GM12878 (cell line): ENCODE data around the gene ZNF513. TPM values are rescaled to one million over a fixed set of nuclear protein-coding genes. Genes with fewer than 3 reads are reported as not detected.
A peak's percentile ranks its signal among the peaks of the same experiment; 100 is the strongest.

ENCODE experiments used
- BCL11A ChIP-seq: IDR thresholded peaks from 2 replicates; pipeline ENCODE4 v1.6.1; 2011; ENCODE audit warnings: low read depth, low read length
- BRCA1 ChIP-seq: IDR thresholded peaks from 2 replicates; pipeline ENCODE4 v1.6.1; 2011; ENCODE audit warnings: low read depth, low read length, improper control_type of control experiment
- CTCF ChIP-seq, 3 experiments: IDR thresholded peaks in 2 of 3; conservative IDR thresholded peaks in 1 of 3; 2 replicates each; pipeline ENCODE4 v1.5.1; 2011; ENCODE audit warnings: low read depth in 3 of 3, low read length in 3 of 3, mild to moderate bottlenecking in 3 of 3, control low read depth in 2 of 3, moderate library complexity in 2 of 3, inconsistent platforms in 1 of 3, mixed read lengths in 1 of 3; ENCODE audit not compliant: control insufficient read depth in 2 of 3, insufficient read depth in 1 of 3; ENCODE audit errors: extremely low read depth in 1 of 3
- CUX1 ChIP-seq: IDR thresholded peaks from 2 replicates; pipeline ENCODE4 v1.6.1; 2012; ENCODE audit warnings: improper control_type of control experiment, low read depth, low read length; ENCODE audit not compliant: insufficient replicate concordance
- FOXK2 ChIP-seq: fragments of 450-650 bp; IDR thresholded peaks from 2 replicates; pipeline ENCODE4 v1.6.1; 2017; ENCODE audit warnings: mild to moderate bottlenecking, moderate library complexity
- NFIC ChIP-seq: IDR thresholded peaks from 2 replicates; pipeline ENCODE4 v1.6.1; 2012; ENCODE audit warnings: low read depth, mild to moderate bottlenecking, inconsistent platforms, low read length, moderate library complexity
- POLR2A ChIP-seq: IDR thresholded peaks from 2 replicates; pipeline ENCODE4 v1.6.1; 2011; ENCODE audit warnings: low read depth, mild to moderate bottlenecking, low read length
- SMC3 ChIP-seq: IDR thresholded peaks from 2 replicates; pipeline ENCODE4 v1.6.1; 2011; ENCODE audit warnings: low read length, improper control_type of control experiment, borderline replicate concordance
- STAT1 ChIP-seq: fragments of 450-650 bp; conservative IDR thresholded peaks from 2 replicates; pipeline ENCODE4 v1.6.1; 2014; ENCODE audit warnings: antibody characterized with exemption, mild to moderate bottlenecking
- YY1 ChIP-seq: IDR thresholded peaks from 2 replicates; pipeline ENCODE4 v1.6.1; 2011; ENCODE audit warnings: low read depth, mild to moderate bottlenecking, low read length
- ZNF592 ChIP-seq: fragments of 450-650 bp; IDR thresholded peaks from 2 replicates; pipeline ENCODE4 v1.6.1; 2017; ENCODE audit warnings: mild to moderate bottlenecking, moderate library complexity
- ZNF687 ChIP-seq: fragments of 450-650 bp; IDR thresholded peaks from 2 replicates; pipeline ENCODE4 v1.6.1; 2017; ENCODE audit warnings: mild to moderate bottlenecking, moderate library complexity
- ZZZ3 ChIP-seq: IDR thresholded peaks from 2 replicates; pipeline ENCODE4 v1.6.1; 2011; ENCODE audit warnings: low read depth; ENCODE audit not compliant: control insufficient read depth, insufficient read length
- polyA plus RNA-seq, 11 experiments: library from polyadenylated mRNA; depleted of rRNA in 4 of 11; unstranded in 6 of 11; stranded (reverse) in 5 of 11; fragments of >200 nt; fragmentation: Nextera tagmentation in 4 of 11; fragmentation: Illumina TruSeq in 1 of 11; extraction: Ambion mirVana in 4 of 11; extraction: Trizol in 1 of 11; gene quantifications; 1 replicate in 1 of 11; 2 replicates in 10 of 11; pipeline versions ENCODE4 v1.2.1 to v1.2.3, GENCODE V29; 2011 to 2016; ENCODE audit warnings: inconsistent platforms in 2 of 11, missing spikeins in 2 of 11, low read depth in 1 of 11
- total RNA-seq, 4 experiments: library from RNA; depleted of rRNA in 3 of 4; stranded (reverse); fragments of >200 nt in 3 of 4; fragmentation: Illumina TruSeq in 1 of 4; extraction: Trizol in 1 of 4; gene quantifications; 2 replicates each; pipeline versions ENCODE4 v1.2.1 to v1.2.3, GENCODE V29; 2013 to 2021

ZNF513 gene
- total and polyA plus RNA-seq, 10 of the 15 experiments (the other 5 are each of a cell fraction or from before 2014, with no cell fraction given) = 0.06 to 16.4 (median 5.6) TPM

GRCh38 chr2:27380626-27381545 is at the start of gene ZNF513 (continued):
- TF ChIP-seq CUX1 (no peak), POLR2A (peak; percentile 91), CTCF (IDR thresholded peaks at IDR 0.05 in 2 of 3, conservative IDR thresholded peaks at IDR 0.05 in 1 of 3; ENCODE audit: control insufficient read depth in 2 of 3, extremely low read depth in 1 of 3, insufficient read depth in 1 of 3, low read depth in 3 of 3, low read length in 3 of 3) (no peak), ZNF592 (no peak), BCL11A (no peak), STAT1 (peak; percentile 86; the same call in 1 of the 2 replicates), YY1 (peak; percentile 89), ZZZ3 (no peak), ZNF687 (peak; percentile 90), BRCA1 (no peak), FOXK2 (peak; percentile 81), SMC3 (no peak), NFIC (no peak)
